Neural cell (in vitro differentiated cells): ENCODE data around the gene NDNF. TPM values are rescaled to one million over a fixed set of nuclear protein-coding genes. Genes with fewer than 3 reads are reported as not detected.

Source experiments
- H2AFZ ChIP-seq: fragments of 200-600, 300-800 bp; sonication (generic), shearing (Covaris generic); 2 replicates; pipeline ENCODE4 v1.6.0; 2014; ENCODE audit warnings: low read depth, mild to moderate bottlenecking, antibody characterized with exemption, low read length, moderate library complexity
- H3F3A ChIP-seq: fragments of 200-600 bp; shearing (Covaris generic); 2 replicates; pipeline ENCODE4 v1.6.1; 2016; ENCODE audit warnings: mild to moderate bottlenecking, moderate library complexity, mixed read lengths, antibody characterized with exemption, low read length; ENCODE audit not compliant: insufficient read depth, poor library complexity, severe bottlenecking
- H3K27ac ChIP-seq: fragments of 200-600, 300-800 bp; sonication (generic), shearing (Covaris generic); 2 replicates; pipeline ENCODE4 v1.5.1; 2014; ENCODE audit warnings: mild to moderate bottlenecking, low read length, moderate library complexity
- H3K27me3 ChIP-seq: fragments of 300-800, 200-600 bp; sonication (generic), shearing (Covaris generic); 2 replicates; pipeline ENCODE4 v1.6.0; 2014; ENCODE audit warnings: mild to moderate bottlenecking, low read depth, low read length, moderate library complexity; ENCODE audit not compliant: insufficient read depth
- H3K36me3 ChIP-seq: fragments of 300-800, 200-600 bp; sonication (generic), shearing (Covaris generic); 2 replicates; pipeline ENCODE4 v1.5.1; 2014; ENCODE audit warnings: mild to moderate bottlenecking, antibody characterized with exemption, low read length, moderate library complexity; ENCODE audit not compliant: insufficient read depth
- H3K4me2 ChIP-seq: fragments of 300-800, 200-600 bp; sonication (generic), shearing (Covaris generic); 2 replicates; pipeline ENCODE4 v1.6.0; 2014; ENCODE audit warnings: mild to moderate bottlenecking, low read length
- H3K4me3 ChIP-seq: fragments of 300-800, 200-600 bp; sonication (generic), shearing (Covaris generic); 2 replicates; pipeline ENCODE4 v1.5.1; 2014; ENCODE audit warnings: mild to moderate bottlenecking, low read length, moderate library complexity
- H3K79me2 ChIP-seq: fragments of 200-600 bp; shearing (Covaris generic); replicated peaks from 2 replicates; pipeline ENCODE4 v1.6.0; 2014; ENCODE audit warnings: mild to moderate bottlenecking, low read length, moderate library complexity; ENCODE audit not compliant: insufficient read depth
- H3K9ac ChIP-seq: fragments of 300-800, 200-600 bp; sonication (generic), shearing (Covaris generic); 2 replicates; pipeline ENCODE4 v1.6.1; 2016; ENCODE audit warnings: mild to moderate bottlenecking, low read length, mixed read lengths
- H3K9me2 ChIP-seq: fragments of 200-600 bp; shearing (Covaris generic); 2 replicates; pipeline ENCODE4 v1.6.1; 2016; ENCODE audit warnings: mild to moderate bottlenecking, low read length, mixed read lengths; ENCODE audit not compliant: insufficient read depth
- H3K9me3 ChIP-seq: fragments of 200-600, 300-800 bp; sonication (generic), shearing (Covaris generic); 2 replicates; pipeline ENCODE4 v1.6.1; 2016; ENCODE audit warnings: mild to moderate bottlenecking, mixed run types, low read length, moderate library complexity, mixed read lengths
- H4K20me1 ChIP-seq: fragments of 200-600 bp; shearing (Covaris generic); 2 replicates; pipeline ENCODE4 v1.6.1; 2016; ENCODE audit warnings: mild to moderate bottlenecking, mixed run types; ENCODE audit not compliant: insufficient read depth
- CTCF ChIP-seq: fragments of 450-650 bp; IDR thresholded peaks from 2 replicates; pipeline ENCODE4 v1.5.1; 2014; ENCODE audit warnings: antibody characterized with exemption, mild to moderate bottlenecking, moderate library complexity; ENCODE audit not compliant: poor library complexity, severe bottlenecking
- EP300 ChIP-seq: fragments of 450-650 bp; conservative IDR thresholded peaks from 2 replicates; pipeline ENCODE4 v1.6.1; 2014; ENCODE audit warnings: antibody characterized with exemption, mild to moderate bottlenecking, moderate library complexity; ENCODE audit not compliant: poor library complexity, severe bottlenecking
- EZH2 ChIP-seq: fragments of 200-600, 300-800 bp; shearing (Covaris generic), sonication (generic); IDR thresholded peaks from 2 replicates; pipeline ENCODE4 v1.6.1; 2014; ENCODE audit warnings: antibody characterized with exemption, low read length, borderline replicate concordance, mild to moderate bottlenecking; ENCODE audit not compliant: insufficient read depth, poor library complexity, severe bottlenecking
- MXI1 ChIP-seq: fragments of 450-650 bp; conservative IDR thresholded peaks from 2 replicates; pipeline ENCODE4 v1.6.1; 2014; ENCODE audit warnings: antibody characterized with exemption, mild to moderate bottlenecking; ENCODE audit not compliant: poor library complexity, severe bottlenecking
- POLR2AphosphoS5 ChIP-seq: IDR thresholded peaks from 2 replicates; pipeline ENCODE4 v1.6.1; 2012
- RAD21 ChIP-seq: fragments of 450-650 bp; conservative IDR thresholded peaks from 2 replicates; pipeline ENCODE4 v1.6.1; 2014; ENCODE audit warnings: antibody characterized with exemption, mild to moderate bottlenecking, moderate library complexity
- REST ChIP-seq: IDR thresholded peaks from 2 replicates; pipeline ENCODE4 v1.6.1; 2012; ENCODE audit warnings: borderline replicate concordance
- SMC3 ChIP-seq: fragments of 450-650 bp; conservative IDR thresholded peaks from 2 replicates; pipeline ENCODE4 v1.6.1; 2014; ENCODE audit warnings: antibody characterized with exemption, mild to moderate bottlenecking, moderate library complexity; ENCODE audit not compliant: poor library complexity
- TAF1 ChIP-seq: IDR thresholded peaks from 2 replicates; pipeline ENCODE4 v1.6.1; 2012; ENCODE audit warnings: low read depth
- polyA plus RNA-seq: library from polyadenylated mRNA; depleted of rRNA; stranded (reverse); fragments of >200 nt; gene quantifications from 2 replicates; pipeline ENCODE4 v1.2.3, GENCODE V29; 2014

The NDNF gene
- polyA plus RNA-seq, 1 donor from 2014 or later, result 4.3 TPM

- Histone ChIP-seq H3K27me3 (no peaks in the 10 kb centered on the region), H3K9ac (no peak overlapping the region), H3K79me2 (no peaks in the 10 kb centered on the region), H3K9me2 (no peaks in the 10 kb centered on the region), H3K9me3 (no peaks in the 10 kb centered on the region), H3F3A (no peaks in the 10 kb centered on the region), H3K4me2 (no peak overlapping the region), H3K27ac (no peak overlapping the region), H3K36me3 (no peaks in the 10 kb centered on the region), H2AFZ (no peak overlapping the region), H3K4me3 (no peak overlapping the region), H4K20me1 (no peaks in the 10 kb centered on the region)
- no peak for TF ChIP-seq EP300
- TF ChIP-seq EZH2, result no peak
Observed at GRCh38 chr4:121041307-121042090, 30.8 kb downstream of the NDNF start.

- H2AFZ ChIP-seq, result no peak overlapping the region
- no peaks in the 10 kb centered on the region for H3K36me3 ChIP-seq
- no peaks in the 10 kb centered on the region for H3K27me3 ChIP-seq
- no peak overlapping the region for H3K4me2 ChIP-seq
- TF ChIP-seq REST, result no peak
- no peak for TF ChIP-seq EP300
- no peak for TF ChIP-seq EZH2
- TF ChIP-seq MXI1, result no peak
- TF ChIP-seq CTCF, result no peak
- TF ChIP-seq SMC3, result no peak
- TF ChIP-seq POLR2AphosphoS5, result no peak
- TF ChIP-seq TAF1, result no peak
- TF ChIP-seq RAD21, result no peak
- H3K9me3 ChIP-seq, result no peaks in the 10 kb centered on the region
- no peaks in the 10 kb centered on the region for H4K20me1 ChIP-seq
- no peaks in the 10 kb centered on the region for H3K9me2 ChIP-seq
- no peaks in the 10 kb centered on the region for H3F3A ChIP-seq
- H3K27ac ChIP-seq, result no peak overlapping the region
- no peak overlapping the region for H3K4me3 ChIP-seq
- no peaks in the 10 kb centered on the region for H3K79me2 ChIP-seq
- H3K9ac ChIP-seq, result no peak overlapping the region
Observed at GRCh38 chr4:121034017-121034416, 38.3 kb downstream of the NDNF start.
